CD4-positive, alpha-beta T cell treated with Interferon alpha-2 for 1 hour (primary cell): ENCODE data around the gene UHRF1.
"Not testable (repeated sequence)": the region's sequence is repeated elsewhere in the genome, so short reads cannot be mapped to it uniquely, and the experiment has no call there.

ENCODE experiments used
- DNase-seq, 2 donors: peaks; one replicate each; pipeline ENCODE4 v3.0.0-alpha.2; 2020 to 2022

UHRF1 gene

DNA sequence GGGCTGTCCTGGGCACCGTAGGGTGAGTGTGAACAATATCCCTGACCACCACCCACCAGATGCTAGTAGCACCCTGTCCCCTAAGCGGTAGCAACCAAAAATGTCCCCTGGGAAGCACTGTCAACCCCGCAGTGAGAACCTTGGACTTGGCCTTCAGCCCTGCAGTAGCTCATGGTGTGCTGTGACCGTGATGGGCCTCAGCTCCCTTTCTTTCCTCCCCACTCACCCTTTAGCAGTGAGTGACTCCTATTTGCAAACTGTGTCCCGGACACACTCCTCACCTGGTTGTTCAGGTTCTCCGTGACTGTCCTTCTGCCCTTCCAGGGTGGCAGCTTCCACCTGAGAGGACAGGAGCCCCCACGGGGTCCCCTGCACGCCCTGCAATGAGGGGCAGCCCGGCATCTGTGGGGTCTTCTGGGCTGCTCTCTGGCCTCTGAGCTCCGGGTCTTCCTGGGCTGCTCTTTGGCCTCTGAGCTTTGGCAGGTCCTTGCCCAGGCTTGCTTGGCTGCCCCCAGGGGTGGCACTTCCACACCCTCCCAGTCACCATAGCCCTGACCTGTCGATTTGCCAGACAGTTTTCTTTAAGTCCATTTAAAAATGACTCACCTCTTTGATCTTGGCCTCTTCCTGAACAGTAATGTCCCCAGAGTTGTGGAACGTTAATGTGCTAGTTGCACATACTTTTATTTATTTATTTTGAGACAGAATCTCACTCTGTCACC is 63.4 kb downstream of the UHRF1 start:
- DNase-seq, result no peak

DNA sequence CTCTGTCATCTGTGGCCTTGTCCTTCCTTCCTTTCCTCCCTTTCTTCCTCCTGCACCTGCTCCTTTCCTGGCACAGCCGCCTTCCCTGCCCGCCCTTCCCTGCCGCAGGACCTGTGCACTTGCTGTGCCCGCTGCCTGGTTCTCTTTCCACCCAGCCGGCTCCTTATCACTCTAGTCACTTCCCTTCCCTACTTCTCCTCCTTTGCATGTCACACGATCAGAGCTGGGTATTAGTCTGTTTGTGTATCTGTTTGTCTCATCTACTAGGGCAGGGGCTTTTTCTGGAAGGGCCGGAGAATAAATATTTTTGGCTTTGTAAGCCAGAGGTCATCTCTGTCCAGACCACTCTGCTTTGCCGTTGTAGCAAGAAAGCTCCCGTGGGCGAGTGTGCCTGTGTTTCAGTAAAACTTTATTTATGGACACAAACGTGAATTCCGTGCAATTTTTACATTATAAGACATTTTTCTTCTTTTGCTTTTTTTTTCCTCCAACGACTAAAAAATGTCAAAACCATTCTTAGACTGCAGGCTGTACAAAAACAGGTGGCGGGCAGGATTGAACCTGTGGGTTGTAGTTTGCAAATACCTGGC is 65.7 kb downstream of the UHRF1 start:
- DNase-seq, result no peak

DNA sequence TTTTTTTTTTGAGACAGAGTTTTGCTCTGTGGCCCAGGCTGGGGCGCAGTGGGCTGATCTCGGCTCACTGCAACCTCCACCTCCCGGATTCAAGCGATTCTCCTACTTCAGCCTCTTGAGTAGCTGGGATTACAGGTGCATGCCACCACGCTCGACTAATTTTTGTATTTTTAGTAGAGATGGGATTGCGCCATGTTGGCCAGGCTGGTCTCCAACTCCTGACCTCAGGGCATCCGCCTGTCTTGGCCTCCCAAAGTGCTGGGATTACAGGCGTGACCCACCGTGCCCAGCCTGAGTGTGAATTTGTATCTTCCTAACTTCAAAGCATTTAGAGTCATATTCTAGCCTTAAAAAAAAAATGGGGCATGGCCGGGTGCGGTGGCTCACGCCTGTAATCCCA is 66.3 kb downstream of the UHRF1 start:
- not testable (repeated sequence) for DNase-seq

DNA sequence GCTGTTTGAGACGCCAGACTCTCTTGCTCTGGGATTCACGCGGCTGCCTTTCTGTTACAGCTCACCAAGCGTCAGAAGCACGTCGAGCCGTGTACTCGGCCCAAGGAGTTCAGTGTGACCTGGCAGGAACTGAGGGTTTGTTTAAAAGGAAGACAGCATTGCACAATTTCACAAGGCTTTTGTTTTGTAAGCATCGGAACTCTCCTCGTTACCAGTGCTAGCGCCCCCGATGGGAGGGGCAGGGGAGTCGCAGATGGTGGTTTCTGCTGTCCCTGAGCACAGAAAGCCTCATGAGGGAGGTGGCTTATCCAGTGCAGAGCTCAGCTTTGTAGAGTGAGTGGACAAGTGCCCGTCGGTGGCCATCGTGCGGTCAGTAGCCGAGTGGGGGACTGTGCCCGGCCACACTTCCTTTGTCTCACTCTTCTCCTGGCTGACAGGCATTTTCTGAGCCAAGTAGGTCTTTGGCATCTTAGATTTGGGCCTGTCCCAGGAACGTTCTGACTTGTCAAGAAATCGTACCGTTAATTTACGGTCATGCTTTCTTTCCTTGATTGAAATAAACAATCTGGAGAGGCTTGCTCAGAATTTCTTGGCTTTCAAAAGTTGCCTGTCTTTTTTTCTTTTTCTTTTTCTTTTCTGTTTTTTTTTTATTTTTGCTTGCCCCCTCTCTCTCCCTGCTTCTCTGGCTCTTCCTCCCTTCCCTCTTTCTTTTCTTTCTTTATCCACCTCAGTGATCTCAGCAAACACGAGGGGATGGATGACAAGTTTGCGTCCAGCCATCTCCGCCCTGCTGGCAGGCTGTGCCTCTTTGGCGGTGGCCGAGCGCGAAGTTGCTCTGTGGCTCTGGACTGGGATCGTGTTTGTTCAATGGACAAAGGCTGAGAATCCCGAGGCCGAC is 67.3 kb downstream of the UHRF1 start:
- DNase-seq, result peak; percentile 28 to 68

DNA sequence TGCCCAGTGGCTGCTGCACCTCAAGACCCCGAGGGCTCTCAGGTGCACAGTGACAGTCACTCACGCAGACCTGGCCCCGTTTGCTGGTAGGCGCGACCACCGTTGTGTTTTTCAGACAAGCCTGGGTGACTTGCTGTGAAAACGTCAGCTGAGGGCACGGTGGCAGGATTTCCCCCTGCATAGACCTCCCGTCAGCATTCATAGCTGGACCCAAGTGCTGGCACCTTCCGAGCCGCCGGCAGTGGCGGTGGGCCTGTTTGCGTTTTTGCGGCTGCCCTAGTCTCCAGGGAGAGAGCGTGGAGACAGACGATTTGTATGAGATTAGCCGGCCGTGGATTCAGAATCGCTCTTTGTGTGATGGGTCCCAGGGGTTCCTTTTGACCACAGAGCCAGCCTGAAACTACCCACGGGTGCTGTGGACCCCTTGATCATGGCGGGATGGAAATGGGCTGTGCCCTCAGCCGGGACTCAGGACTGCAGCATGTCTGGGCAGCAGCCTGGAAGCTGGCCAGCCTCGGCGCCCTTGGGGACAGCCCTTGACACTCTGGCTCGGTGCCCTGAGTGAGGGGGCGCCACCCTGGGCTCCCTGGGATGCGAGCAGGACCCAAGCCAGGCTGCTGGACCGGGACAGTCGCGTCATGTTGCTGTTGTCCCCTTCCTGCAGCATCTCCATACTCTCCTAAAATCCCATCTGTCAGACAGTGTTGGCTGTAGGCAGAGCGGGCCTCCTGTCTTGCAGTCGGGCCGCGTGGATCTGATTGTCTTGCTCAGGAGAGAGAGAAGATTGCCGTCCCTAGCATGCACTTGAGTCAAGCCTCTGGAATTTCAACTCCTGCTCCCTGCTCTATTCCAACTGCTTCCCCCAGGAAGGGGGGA is 68.2 kb downstream of the UHRF1 start:
- DNase-seq, result no peak

DNA sequence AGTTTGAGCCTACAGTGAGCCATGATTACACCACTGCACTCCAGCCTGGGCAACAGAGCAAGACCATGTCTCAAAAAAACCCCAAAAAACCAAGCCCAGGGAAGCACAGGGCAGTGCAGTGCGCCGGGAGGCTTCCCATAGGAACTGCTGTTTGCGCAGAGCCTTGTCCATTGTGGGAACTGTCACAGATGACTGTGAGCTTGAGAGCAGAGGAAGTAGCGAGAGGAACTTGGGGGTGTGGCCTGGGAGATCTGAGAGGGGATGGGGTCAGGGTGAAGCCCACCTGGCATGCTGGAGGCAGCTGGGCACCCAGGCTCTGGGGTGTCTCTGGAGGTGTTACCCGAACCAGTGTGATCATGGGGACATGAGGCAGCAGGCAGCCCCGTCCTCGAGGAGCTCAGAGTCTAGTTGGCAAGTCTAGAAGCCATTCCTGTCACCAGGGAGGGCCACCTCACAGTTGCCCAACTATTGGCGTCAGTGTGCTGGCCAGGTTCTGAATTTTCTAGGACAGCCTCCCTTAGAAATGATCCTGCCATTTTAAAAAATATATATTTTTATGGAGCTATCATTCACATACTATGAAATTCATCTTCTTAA is 70.0 kb downstream of the UHRF1 start:
- no peak for DNase-seq

DNA sequence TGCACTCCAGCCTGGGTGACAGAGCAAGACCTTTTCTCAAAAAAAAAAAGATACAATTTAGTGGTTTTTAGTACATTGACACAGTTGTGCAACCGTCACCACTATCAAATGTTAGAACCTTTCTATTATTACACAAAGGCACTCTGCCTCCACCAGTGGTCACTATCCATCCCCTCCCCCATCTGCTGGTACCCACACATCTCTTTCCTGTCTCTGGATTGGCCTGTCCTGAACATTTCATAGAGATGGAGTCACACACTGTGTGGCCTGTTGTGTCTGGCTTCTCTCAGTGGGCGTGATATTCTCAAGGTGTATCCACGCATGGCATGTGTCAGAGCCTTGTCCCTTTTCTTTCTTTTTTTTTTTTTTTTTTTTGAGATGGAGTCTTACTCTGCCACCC is 70.8 kb downstream of the UHRF1 start:
- DNase-seq, result no peak

DNA sequence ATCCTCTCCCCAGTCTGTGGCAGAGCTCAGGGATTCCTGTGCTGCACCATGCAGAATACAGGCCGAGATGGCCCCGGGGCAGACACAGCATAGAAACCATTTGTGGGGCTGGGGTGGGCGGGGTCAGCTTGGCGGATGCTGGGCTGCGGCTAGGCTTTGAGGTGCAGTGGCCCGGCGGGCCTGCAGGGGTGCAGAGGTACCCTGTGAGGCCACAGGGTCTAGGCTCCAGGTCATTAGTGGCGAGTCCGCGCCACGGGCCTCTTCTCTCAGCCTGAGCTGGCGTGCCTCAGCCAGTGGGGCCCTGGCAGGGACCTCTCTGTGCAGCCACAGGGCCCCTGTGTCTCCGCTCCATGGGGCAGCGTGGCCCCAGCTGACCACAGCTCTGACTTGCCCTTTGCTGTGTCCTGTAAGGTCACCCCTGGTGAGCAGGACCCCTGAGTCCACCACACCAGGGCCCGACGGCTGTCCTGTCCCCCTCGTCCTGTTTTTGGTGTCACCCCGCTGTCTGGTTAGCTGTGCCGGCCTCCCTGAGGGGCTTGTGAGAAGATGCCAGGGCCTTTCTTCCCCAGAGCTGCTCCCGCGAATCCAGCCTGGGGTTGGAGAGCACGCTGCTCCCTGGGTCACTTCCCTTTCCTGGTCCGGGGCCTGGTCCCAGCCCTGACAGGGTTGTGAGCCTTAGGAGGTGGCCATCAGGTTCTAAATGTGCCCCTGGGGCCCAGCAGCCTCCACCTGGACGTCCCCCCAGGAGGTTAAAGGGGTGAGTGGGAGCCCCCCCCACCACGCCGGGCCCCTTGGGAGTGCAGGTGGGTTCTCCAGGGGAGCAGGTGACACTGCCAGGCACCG is 71.8 kb downstream of the UHRF1 start:
- no peak for DNase-seq

DNA sequence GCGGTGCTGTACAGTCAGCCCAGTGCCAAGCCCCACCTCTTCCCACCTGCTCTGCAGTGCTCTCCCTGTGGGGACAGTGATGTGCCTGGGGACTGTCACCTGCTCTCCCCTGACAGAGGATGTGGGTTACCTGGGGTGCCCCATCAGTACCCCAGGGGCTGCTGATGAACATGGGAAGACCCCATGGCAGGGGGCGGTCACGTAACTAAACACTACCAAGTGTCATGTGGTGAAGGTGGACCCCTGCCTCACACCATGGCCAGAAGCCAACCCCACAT is 72.3 kb downstream of the UHRF1 start:
- no peak for DNase-seq

DNA sequence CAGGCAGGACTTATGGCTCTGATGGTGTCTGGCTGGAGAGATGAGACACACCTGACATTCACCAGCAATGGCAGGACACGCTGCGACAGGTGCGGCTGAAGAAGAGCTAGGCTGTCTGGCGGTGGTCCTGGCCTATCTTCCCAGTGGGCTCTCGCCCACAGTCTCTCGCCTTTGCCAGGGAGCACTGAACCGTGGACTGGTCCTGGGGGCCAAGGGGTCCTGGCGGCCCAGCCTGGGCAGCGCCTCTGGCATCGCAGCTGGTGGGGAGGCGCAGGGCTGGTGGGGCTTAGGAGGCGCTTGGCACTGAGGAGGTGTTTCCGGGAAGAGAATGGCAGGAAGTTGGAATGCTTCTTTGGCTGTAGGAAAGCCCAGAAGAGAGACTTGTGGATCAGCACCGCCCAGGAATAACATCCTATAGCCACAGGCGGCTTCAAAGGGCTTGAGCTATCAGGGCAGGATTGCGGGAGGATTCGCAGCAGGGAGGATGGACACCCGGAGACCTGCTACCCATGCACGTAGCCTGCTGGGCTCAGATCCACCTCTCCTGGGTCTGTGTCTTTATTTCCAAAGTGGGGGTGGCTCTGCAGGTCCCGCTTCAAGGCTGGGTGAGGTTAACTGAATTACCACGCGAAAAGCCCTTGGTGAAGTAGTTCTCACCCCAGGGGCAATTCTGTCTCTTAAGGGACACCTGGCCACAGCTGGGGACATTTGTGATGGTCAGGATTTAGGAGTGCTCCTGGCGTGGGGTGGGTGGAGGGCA is 74.2 kb downstream of the UHRF1 start:
- DNase-seq, result no peak

DNA sequence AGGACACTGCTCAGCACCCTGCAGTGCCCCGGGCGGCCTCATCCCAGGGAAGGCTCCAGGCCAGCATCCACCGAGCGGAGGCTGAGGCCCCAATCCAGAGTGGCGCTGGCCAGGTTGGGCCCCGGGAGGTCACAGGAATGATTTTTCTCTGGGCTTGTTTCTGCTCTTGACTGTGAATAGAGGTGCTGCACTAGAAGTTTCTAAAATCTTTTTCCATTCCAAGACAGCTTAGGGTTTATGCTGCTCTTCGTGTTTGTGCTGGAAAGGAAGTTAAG is 74.7 kb downstream of the UHRF1 start:
- DNase-seq, result no peak

DNA sequence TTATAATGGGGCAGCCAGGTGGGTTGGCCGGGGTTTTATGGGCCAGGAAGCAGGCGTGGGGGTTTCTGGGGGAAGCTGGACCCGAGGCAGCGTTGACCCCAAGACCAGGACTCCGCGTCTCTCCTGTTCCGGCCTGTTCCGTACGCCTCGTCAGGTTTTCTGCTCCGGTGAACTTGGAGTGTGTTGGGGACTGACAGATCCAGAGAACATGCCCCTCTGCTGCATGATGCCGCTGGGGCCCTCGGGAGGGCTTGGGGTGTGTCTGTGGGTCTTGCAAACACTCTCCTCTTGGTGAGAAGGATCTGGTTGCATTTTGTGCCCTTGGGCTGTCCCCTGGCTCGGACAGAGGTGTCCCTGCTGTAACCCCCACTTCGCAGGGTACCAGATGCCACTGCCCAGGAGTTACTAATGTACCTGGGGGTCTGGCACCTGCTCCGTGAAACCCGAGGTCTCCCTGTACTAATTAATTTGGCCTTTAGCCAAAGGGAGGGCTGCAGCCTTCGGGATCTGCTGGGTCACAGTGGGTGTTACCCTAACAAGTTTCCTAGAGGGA is 75.2 kb downstream of the UHRF1 start:
- DNase-seq, result no peak

DNA sequence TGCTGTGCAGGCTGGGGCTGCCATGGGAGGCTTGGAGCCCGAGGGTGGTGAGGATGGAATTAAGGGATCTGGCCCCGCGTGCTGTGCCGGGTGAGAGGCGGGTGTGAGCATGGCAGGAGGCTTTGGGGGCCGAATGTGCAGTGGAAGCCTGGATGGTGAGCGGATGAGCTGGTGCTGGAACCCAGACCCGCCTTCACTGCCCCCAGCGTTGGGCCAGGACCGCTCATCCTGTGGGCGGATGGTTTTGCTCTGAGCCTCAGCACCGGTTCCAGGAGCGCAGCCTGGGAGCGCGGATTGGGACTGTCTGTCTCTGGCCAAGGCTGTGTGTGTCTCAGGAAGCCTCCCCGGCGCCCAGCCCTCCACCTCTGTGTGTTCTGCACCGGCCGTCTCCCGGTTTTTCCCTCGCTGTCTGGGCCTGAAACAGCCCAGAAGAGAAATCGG is 76.3 kb downstream of the UHRF1 start:
- no peak for DNase-seq

DNA sequence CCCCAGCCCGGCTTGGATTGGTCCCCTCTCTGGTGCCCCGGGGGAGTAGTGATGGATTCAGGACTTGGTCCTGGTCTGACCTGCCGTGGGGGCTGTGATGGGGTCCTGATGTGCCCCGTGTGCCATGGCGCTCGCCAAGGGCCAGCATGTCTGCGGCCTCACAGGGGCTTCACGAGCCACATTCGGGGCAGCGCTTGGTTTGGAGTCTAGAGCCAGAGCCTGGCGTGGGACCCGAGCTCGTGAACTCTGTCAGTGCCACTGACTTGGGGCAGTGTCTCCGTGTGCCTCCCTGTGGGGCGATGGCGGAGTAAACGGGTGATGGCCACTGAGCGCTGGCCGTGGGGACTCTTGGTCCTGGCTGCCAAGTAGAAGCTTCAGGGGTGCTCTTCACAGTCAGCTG is 76.8 kb downstream of the UHRF1 start:
- no peak for DNase-seq

DNA sequence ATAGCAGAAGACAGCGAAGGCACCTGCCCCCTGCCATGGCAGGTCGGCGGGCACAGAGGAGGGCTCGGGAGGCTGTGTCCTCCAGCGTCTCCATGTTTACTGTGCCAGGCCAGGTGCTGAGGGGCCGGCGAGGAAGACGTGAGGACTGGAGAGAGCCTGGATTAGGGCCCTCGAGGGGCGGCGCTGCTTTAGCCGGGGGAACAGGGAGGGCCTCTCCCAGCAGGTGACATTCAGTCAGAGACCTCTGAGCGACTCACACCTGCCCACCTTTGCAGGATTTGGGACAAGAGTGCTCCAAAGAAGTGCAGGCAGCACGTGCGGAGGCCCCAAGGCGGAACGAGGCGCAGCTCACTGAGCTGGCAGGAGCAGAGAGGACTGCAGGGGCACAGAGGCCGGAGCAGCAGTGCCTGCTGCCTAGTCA is 77.2 kb downstream of the UHRF1 start:
- DNase-seq, result no peak

DNA sequence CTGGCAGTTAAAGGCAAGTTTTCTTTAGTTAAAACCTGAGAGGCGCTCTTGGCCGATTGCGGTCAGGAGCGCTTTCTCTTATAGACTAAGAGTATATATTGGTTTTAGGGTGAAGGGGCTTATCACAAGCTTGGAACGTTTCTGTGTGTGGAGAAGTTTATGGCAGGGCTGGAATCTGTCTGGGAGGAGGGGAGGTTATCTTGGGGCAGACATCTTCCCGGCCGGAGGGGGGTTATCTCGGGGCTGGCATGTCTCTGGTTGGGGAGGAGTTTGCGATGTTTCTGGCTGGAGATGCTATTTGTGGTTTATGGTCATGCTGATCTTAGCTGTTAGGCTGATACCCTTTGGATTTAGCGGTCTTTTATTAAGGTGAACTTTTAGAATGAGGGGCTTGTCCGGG is 78.0 kb downstream of the UHRF1 start:
- DNase-seq, result no peak

DNA sequence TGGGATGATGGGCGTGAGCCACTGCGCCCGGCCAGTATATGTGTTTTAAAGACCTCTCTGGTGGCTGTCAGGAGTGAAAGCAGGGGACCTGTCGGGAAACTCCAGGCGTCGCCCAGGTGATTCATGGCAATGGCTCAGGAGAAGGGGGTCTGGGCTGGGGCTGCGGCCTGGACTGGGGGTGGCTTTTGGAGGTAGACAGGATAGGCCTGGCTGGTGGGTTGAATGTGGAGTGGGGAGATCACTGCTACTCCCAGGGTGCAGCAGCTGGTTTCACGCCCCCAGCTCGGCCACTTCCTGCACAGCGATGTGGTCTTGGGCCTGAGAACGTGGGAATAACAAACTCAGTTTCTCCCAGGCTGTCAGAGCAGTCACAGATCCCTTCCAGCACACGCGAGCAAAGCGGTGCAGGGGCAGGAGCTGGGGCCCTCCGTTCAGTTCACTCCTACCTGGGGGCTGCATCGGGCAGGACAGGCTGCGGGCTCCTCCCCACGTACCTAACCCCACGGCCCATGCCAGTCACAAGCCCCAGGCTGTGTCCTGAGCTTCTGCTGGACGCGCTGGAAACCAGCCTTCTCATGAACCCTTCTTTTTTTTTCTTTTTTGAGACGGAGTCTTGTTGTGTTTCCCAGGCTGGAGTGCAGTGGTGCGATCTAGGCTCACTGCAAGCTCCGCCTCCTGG is 78.5 kb downstream of the UHRF1 start:
- no peak for DNase-seq

DNA sequence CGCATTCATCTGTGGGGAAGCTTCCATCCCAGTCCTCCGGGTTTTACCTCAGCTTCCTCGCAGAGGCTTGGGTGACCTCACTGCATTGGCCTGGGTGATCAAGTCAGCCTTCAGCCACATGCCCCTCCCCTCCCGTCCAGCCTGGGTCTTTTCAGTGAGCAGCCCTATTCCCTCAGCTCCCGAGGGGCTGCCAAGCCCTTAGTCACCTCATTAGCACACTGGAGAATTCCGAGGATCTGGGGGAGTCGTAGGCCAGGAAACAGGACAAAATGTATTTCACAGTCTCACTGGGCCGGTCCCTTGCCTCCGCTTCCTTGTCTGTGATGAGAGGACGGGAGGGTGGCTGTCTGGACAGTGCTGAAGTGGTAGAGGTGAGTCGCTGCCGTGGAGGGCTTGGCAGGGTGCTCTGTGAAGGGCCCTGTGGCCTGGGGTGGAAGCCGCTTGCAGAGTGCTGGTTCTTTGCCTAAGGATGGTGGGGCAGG is 79.5 kb downstream of the UHRF1 start:
- DNase-seq, result no peak

DNA sequence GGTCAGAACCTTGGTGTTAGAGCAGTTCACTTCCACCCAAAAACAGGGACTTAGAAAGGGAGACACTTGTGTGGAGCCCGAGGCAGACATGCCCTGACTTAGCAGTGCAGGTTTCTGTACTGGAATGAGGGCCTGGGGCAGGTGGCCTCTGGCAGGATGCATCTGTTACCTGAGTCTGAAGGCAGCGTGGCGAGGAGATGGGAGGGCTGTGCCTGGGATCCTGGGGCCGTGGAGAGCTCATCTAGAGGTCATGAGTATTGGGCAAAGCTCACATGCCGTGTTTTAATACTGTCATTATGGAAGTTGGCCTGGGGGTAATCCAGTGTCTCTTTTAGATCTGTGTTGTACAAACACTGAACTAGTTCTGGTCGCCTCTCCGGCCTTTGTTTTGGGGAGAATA is 81.0 kb downstream of the UHRF1 start:
- no peak for DNase-seq

DNA sequence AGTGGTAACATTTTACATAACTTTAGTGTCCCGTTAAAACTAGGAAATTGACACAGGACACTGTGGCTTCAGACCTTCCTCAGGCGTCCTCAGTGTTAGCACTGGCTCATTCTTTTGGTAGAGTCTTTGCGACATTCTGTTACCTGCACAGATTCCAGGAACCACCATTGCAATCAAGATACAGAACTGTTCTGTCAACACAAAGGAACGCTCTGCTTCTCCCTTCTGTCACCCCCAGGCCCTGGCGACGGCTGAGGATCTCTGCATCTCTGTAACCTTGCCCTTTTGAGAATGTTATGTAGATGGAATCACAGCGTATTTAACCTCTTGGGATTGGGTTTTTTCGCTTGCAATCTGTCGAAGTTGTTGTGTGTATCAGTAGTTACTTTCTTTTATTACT is 82.2 kb downstream of the UHRF1 start:
- DNase-seq, result no peak
